CD4-positive, alpha-beta T cell treated with Interleukin-21 for 1 hour (primary cell): ENCODE measurements around the gene CMTM8.

Source experiments
- DNase-seq: peaks from one replicate; pipeline ENCODE4 v3.0.0-alpha.2; 2020

The CMTM8 gene

DNA sequence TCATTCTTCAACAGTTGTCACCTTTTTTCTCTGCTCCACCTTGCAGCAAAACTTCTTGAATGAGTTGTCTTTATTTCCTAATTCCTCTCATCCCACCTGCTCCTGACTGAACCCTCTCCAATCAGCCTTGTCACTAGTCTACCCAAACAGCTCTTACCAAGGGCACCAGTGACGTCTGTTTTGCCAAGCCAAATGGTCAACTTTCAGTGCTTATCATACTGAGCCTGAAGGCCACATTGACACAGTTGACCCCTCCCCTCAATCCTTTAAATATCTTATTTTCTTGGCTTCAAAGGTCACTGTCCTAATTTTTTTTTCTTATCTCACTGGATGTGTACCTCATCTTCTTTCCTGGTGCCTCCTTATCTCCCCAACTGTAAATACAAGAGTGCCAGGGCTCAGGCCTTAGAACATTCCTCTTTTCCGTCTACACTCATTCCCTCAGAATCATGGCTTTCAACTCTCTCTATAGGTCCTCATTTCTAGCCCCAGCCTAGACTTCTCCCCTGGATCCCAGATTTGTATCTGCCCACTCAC, 43.2 kb downstream of the CMTM8 start:
- DNase-seq: no peak

DNA sequence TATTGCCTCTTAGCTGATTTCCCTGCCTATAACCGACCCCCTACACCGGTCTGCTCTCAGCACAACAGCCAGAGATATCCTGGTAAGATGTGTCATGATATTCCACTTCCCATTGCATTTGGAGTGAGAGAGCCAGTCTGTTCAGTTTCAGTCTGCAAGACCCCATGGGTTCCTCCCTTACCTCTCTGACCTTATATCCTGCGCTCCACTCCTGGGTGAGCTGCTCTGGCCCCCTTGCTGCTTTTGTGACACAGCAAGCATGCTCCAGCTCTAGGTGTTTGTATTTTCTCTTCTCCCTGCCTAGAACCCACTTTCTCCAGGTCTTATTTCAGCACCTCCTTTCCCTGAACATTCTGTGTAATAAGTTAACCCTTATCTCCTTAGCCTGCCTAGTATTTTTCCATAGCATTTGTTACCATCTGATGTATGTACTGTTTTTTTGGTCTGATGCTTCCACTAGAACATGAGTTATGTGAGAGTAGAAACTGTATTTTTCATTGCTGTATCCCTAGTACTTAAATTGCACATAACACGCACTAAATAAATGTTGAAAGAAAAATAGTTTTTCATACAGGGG, 44.2 kb downstream of the CMTM8 start:
- DNase-seq: no peak

DNA sequence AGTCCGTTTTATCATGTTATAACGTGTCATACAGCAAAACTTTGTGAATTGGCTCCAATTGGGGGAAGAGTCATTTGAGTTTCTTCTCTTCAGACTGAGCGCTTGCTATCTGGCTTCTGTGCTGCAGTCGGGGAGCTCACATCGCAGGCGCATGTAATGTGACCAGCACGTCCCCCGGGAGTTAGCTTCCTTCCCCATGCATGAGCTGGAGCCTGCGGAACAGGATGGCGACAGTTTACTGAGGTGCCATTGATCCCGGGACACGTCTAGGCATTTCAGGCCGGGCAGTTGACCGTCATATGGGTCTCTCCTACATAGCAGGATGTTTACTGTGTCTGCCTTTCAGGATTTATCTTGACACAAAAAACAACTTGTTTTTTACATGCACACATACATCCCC, 44.8 kb downstream of the CMTM8 start:
- DNase-seq: no peak

DNA sequence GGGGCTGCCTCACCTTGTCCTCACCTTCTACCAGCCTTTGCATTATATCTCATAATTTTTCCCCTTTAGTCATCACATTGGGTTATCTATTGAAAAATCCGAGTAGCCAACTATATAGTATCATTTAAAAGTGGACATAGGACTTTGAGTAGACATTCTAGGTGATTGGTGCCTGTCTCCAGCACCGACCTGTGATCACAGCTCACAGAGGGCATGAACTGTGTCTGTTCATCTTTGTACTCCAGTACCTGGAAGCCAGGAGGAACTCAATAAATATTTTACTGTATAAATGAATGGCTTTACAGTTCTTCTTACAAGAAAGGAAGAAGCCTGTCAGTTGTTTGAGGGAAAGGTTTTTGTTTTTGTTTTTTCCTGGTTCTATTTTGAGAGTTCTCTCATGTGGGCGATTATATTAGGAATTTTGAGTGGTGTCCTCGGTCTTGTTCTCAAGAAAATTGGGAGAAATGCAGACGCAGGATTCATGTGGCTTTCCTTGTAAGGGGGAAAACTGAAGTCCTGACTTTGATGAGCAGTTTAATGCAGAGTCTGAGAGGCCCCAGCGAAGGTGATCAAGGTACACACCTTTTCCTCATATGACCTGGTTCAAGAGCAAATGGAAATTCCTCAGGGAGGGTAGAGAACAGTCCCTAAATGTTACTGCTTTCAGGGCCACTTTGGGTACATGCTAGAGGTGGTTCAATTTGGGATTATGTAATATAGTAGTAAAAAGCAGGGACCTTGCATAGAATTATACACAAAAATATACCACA, 46.1 kb downstream of the CMTM8 start:
- no peak for DNase-seq

DNA sequence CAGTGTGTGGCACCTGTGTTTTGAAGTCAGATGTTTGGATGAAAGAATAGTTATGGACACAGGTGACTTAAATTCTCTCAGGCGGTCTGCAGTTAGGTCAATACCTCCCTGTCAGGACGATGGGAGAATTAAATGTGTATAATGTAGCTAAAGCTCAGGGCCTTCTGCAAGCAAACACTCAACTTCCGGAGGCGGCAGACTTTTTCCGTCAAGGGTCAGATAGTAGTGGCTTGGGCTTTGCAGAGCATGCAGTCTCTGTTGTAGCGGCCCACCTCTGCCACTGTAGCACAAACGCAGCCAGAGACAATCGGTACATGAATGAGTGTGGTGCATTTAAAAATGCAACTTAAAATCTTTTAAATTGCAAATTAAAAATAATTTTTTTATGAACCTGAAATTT, 47.4 kb downstream of the CMTM8 start:
- DNase-seq: no peak

DNA sequence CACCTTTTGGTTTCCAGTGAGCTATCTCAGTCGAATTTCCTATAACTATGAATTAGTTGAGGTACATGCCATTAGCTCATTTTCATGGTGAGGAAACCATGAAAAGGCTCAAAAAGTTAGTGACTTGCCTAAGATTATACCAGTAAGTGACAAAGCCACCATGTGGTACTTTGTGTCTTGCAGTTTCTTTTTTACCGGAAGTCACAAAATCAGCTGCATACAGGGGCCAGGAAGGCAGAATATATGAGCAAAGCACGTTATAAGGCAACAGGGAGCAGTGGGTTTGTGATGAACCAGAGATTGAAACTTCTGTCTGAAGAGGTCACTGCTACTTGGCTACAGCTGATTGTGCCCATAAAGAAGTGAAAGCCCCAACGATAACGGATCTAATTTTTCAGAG, 50.3 kb downstream of the CMTM8 start:
- DNase-seq: peak; percentile 63

DNA sequence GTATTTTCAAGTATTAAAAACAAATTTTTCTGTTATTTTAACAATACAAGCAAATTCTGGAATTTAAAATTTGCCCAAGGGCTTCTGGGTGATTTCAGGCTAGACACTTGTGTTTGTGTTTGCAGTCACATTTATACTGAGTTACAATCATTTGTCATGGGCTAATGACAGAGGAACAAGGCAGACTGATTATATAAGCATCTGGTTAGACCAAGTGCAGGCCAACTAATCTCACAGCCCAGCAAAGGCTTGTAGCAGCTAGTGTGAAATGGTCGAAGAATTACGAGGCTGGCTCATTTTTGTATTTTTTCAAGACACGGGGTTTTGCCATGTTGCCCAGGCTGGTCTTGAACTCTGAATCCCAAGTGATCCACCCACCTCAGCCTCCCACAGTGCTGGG, 52.1 kb downstream of the CMTM8 start:
- no peak for DNase-seq

DNA sequence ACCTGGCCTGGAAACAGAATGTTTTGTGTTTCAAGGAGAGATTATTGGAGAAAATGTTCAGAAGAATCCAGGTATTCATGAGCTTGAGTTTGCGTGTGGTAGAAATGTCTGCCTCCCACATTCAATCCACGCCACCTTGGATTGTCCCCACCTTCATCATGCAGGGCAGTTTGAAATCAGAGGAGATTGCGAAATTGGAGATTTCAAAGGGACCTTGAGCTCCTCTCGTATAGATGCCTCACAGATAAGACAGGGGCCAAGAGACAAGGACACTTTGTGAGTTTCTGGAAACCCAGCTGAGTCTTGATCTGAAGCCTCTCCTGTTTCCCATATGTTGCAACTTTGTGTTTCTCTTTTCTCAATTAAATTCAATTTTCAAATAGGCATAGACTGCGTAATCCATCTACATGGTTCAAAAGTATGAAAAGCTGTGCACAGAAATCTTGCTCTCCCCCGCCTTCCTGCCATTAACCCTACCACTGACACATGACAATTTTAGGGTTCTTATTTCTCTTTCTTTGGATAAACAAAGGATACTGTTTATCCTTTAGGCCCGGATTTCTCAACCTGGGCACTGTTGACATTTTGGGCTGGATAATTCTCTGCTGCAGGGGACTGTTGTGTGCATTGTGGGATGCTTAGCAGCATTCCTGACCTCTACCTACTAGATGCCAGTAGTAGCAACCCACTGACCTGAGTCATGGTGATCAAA, 53.8 kb downstream of the CMTM8 start:
- no peak for DNase-seq

DNA sequence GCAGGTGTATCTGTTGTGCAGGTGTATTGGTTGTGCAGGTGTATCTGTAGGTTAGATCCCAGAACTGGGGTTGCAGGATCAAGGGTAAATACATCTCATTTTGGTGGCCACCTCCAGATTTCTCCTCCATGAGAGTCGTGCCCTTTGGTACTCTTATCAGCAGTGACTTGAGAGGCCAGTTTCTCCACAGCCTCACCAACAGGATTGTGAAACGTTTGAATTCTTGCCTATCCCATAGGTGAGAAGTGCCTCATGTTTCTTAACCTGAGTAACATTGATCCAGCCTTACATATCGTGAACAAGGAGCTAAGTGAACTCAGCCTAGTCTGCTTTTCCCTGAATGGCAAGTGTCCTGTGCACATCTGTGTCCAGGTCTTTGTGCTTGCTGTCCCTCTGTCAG, 55.4 kb downstream of the CMTM8 start:
- no peak for DNase-seq

DNA sequence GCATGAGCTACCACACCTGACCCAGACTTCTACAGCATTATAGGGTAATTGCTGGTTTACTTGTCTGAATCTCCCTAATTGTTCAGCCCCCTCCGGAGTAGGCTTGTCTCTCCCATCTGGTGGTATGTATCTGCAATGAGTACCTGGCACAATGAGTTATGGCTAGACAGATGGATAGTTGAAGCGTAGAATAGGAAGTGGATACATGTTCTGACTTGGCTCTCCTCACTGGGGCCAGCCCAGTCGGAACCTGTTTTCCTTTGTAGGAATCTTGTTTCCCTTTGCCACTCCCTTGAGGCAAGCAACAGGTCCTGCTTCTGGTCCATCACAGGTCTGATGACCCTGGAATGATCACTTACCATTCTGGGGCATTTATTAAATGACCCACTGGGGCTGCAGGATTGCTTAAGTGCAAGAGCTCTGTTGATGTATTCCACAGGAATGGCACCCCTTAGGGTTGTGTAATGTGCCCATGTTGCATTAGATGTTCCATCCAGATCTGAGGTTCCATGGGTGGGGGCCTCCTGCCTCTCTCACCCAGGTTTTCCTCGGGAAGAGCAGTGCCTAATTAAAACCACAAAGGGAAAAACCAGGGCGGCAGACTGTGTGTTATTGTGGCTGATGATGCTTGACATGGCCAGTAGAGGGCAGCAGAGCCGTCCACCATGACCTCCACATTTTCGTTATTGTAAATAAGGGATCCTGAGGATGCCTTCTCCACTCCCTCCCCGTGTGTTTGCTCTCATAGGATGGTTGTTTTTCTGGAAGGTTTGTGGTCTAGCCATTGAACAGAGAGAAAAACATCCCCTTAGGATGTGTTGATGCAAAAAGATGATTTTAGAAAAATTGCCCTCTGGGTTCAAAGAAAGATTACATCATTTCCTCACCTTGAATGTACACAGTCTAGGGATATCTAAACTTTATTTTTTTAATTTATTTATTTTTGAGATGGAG, 58.0 kb downstream of the CMTM8 start:
- DNase-seq: peak; percentile 70

DNA sequence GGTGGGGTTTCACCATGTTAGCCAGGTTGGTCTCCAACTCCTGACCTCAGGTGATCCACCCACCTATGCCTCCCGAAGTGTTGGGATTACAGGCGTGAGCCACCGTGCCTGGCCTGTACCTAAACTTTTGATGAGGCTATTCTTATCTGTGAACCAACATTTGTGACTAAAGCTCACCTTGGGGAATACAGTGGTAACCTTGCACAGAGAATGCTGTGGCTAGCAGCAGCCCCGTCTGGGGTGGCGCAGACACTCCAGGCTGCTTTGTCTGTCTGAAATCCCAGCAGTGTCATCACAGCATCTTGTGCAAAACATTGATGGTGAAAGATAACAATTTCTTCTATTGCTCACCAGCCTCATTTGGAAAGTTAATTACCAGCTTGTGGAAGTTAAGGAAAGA, 58.9 kb downstream of the CMTM8 start:
- DNase-seq: peak; percentile 68

DNA sequence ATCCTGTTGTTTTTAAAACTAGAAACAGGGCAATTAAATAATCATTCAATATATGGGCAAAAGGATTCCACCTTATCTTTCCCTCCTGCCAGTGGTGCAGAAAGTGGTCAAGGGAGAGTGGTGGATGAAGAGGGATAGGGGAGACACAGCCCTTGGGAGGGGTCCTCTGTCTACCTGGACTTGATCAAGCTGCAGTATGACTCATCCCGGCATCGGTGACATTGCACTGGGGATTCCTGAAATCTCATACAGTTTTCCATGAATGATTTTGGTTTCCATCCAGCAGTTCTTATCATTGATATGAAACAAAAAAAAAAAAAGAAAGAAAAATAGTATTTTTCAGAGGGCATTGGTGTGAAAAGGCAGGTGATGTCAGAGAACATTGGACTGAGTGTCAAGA, 62.9 kb downstream of the CMTM8 start:
- DNase-seq: no peak

DNA sequence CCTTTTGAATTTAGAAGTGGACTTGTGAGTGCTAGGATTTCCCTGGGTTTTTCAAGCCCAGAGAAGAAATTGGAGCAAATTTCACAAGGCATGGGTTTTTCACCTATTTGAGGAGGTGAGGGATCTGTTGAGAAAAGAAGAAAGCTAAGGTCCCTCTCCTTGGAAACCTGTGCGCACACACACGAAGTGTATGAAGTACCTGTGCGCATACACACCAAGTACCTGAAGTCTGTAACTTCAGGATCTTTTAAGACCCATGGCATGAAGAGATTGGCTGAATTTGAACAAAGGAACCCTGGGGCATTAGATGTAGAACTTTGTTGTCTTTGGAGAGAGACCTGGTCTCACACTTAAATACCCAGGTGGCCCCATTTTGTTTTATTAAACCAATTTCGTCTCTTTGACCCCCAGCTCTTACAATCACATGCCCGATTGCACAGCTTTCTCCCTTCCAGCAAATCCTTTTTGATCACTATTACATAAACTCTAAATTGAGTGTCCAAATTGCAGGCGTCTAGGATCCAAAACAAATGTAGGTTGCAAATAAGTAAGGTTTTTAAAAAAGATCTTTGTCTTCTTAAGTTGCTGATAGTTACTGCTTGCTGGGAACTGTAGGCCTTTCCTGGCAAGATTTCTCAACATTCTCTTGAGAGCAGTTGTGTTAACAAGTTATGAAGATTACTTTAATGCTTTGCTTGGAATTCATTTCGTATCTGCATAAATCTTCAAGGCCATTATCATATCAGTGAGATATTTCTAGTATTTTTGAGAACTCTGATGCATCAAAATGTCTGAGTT, 64.3 kb downstream of the CMTM8 start:
- DNase-seq: no peak

DNA sequence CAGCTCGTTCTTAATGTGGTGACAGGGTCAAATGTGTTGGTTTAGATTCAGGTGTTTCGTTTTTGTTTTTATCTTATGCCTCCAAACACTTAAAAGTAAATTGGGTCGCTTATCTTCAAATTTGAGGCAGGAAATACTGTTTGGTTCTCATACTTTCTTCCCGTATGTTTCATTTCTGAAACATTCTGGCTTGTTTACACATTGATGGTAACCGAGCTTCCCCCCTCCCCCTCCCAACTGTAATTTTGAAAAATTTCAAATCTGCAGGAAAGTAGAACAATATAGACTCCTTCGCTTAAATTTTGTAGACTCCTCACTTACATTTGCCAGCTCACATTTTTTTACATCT, 64.9 kb downstream of the CMTM8 start:
- peak; percentile 60 for DNase-seq

DNA sequence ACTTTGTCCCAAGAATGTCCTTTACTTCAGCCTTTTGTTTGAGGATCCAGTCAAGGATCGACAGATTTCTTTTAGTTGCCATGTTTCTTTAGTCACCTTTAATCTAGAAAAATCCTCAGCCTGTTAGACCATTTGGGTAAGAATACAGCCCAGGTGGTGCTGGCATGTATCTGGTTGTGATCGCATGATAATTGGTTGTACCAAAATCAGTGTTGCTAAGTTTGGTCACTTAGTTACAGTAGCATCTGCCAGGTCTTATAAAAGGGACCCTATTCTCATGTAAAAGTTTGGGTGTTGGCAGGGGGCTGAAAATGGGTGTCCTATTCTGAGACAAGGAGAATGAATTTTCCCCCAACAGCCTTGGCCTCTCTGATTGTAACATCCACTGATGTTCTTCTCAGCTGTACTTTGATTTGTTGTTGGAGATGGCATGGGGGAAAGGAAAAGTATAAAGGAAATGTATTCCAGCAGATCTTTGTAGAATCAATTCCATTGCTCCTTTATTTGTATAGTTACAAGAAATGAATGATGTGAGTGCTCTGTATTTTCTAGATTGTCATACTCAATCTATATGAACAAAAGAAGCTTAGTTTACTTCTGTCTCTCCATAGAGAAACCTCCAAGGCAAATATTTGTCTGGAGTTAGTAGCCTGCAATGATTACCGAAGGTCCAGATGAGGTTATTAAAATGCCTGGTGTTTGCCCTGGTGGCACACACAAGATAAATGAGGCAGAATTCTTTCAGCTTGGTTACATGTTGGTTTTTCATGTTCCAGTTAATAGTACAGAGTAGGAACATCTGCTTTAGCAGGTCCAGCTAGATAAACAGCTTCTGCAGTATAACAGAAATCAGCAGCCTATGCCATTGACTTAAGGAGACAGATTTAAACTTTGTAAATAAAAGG, 65.7 kb downstream of the CMTM8 start:
- DNase-seq: no peak

DNA sequence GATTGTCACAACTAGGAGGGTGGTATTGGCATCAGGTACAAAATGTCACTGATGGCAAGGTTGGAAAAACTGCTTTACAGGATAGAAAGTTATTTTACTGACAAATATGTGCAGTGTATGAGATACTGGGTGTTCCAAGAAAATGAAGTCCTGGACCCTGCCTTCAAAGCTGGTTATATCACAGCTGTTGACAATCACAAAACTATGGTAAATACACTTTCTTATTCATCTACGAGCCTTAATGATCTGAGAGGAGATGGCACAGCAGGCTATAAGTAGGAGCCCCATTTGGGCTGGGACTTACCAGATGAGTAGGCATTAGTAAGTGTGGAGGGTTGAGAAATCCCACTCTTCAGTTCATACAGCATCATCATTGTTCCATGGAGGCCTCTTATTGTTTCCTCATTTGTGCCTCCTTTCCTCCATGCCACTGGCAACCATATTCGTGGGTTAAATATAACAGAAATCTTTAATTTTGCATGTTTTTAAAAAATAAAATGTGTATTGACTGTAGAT, 66.9 kb downstream of the CMTM8 start:
- DNase-seq: no peak

DNA sequence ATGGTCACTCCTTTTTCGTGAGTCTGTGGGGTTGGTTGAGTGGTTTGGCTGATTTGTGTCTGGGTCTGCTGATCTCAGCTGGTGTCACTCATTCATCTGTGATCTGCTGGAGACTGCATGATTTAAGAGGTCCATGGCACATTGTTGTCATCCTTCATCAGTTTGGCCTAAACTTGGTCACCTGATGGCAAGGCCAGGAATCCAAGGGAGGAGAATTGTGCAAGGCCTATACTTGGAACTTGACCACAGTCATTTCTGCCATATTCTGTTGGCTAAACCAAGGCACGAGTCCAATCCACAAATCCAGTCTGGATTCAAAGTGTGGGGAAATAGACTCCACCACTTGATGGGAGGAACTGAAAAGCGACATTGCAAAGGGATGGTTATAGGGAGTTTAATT, 67.6 kb downstream of the CMTM8 start:
- no peak for DNase-seq

DNA sequence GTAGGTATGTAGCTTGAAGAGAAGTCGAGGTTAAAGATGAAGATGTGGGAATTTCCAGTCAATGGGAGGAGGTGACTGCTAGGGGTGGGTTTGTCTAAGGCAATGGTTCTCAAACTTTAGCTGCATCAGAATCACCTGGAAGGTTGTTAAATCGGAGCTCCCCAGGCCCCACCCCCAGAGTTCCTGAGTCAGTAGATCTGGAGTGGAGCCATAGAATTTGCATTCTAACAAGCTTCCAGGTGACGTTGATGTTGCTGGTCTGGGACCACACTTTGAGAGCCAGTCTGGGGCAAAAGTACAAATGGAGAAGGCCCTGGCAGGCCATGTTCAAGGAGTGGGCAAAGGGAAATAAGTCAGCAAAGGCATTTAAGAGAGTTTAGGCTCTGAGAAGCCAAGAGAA, 69.1 kb downstream of the CMTM8 start:
- DNase-seq: no peak

DNA sequence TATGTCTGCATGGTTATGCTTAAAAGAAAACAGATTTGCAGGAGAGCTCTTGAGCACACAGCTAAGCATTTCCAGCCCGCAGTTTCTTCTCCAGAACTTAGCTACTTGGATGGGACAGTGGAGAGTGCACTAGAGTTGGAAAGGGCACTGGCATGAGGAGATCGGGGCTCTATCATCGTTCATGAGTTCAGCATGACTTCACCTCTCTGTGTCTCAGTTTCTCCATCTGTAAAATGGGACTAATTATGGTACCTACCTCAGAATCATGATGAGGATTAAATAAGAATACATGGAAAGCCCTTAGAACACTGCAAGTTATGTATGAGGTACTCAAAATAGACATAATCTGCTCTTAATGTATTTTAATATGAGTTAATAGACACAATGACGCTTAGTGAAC, 69.9 kb downstream of the CMTM8 start:
- DNase-seq: no peak

DNA sequence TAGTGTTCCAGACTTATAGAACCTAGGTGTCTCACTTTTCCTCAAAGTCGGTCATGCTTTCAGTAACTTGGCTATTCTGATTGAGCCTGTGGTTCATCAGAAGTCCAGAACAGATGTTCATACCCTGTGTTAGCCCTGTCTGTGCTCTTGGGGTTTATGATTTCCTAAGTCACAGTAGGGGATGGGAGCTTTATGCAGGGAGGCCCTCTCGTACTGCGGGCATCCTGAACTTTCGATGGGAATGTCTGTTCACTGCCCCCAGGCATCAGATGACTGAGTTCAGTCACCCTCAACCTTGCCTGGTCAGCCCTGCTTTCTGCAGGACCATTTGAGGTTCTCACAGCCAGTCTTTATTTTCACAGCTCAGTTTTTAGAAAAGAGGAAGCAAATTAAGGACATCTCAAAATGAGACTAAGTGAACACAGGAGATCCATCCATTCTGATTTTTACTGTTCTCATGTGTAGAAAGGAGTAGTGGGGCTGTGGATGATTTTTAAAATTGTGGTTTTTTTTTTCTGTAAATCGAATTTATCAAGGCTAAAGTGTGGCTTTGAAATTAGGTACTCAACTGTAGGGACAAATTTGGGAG, 71.3 kb downstream of the CMTM8 start:
- no peak for DNase-seq
